AG04450 (cell line): Measurements from ENCODE around the gene KCNIP1. TPM values are rescaled to one million over a fixed set of nuclear protein-coding genes. Genes with fewer than 3 reads are reported as not detected.

Source experiments
- CTCF ChIA-PET: fragments of 300-600, 350-600 bp; formaldehyde crosslinking; extraction: SDS; loops from one replicate; lab custom pipeline; 2022; ENCODE audit warnings: antibody characterized with exemption, inconsistent platforms; lab: Charles Lee
- POLR2A ChIA-PET: fragments of 350-600 bp; formaldehyde crosslinking; extraction: SDS; loops from one replicate; lab custom pipeline; 2021; ENCODE audit warnings: antibody characterized with exemption, inconsistent platforms; lab: Yijun Ruan, JAX
- DNase-seq: peaks from one replicate; pipeline ENCODE4 v3.0.0-alpha.2; 2011; ENCODE audit warnings: low read depth, low spot score
- H3K27ac ChIP-seq: one replicate; pipeline ENCODE4 v1.5.1; 2012; ENCODE audit warnings: low read depth, low read length, control low read depth
- H3K27me3 ChIP-seq: one replicate; pipeline ENCODE4 v1.6.0; 2012; ENCODE audit warnings: low read length; ENCODE audit not compliant: control insufficient read depth, insufficient read depth
- H3K4me3 ChIP-seq: 2 replicates; pipeline ENCODE4 v1.5.1; 2011; ENCODE audit warnings: mild to moderate bottlenecking, low read depth, low read length, control low read depth
- H3K9me3 ChIP-seq: 2 replicates; pipeline ENCODE4 v1.5.1; 2012; ENCODE audit warnings: low read length; ENCODE audit not compliant: control insufficient read depth, insufficient read depth
- polyA plus RNA-seq: library from polyadenylated mRNA; depleted of rRNA; stranded (reverse); fragments of >200 nt; gene quantifications from 2 replicates; pipeline ENCODE4 v1.2.3, GENCODE V29; 2011
- TF ChIP-seq, protein P1 (sequence below): IDR thresholded peaks from 2 replicates; pipeline ENCODE4 v1.5.1; 2011; ENCODE audit warnings: low read depth, low read length, control low read depth, inconsistent platforms

The KCNIP1 gene
- polyA plus RNA-seq, 1 experiment = not detected

DNA sequence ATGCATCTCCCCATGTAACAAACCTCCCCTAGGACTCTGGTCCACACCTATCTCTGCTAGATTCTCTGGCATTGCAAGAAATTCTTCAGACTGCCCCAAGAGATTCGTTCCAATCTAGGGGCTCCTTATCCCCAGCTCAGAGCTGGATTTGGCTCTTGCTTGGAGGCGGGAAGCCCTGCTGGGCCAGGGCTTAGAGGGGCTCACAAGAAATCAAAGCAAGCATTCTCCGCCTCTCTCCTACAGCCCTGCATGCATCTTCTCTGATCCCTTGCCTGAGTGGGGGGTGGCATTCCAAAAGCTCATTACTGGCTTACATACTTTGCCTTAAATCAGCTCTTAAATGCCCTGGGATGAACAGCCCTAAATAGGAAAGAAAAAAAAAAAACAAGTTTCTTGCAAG lies 75.8 kb downstream of the KCNIP1 start:
- no peak overlapping the region for H3K27ac ChIP-seq
- TF ChIP-seq, protein P1, sequence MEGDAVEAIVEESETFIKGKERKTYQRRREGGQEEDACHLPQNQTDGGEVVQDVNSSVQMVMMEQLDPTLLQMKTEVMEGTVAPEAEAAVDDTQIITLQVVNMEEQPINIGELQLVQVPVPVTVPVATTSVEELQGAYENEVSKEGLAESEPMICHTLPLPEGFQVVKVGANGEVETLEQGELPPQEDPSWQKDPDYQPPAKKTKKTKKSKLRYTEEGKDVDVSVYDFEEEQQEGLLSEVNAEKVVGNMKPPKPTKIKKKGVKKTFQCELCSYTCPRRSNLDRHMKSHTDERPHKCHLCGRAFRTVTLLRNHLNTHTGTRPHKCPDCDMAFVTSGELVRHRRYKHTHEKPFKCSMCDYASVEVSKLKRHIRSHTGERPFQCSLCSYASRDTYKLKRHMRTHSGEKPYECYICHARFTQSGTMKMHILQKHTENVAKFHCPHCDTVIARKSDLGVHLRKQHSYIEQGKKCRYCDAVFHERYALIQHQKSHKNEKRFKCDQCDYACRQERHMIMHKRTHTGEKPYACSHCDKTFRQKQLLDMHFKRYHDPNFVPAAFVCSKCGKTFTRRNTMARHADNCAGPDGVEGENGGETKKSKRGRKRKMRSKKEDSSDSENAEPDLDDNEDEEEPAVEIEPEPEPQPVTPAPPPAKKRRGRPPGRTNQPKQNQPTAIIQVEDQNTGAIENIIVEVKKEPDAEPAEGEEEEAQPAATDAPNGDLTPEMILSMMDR = no peak
- ChIA-PET POLR2A (no interaction called here), CTCF (no interaction called here)
- DNase-seq = no peak
- peaks cover 2% of the 10 kb centered on the region for H3K27me3 ChIP-seq
- no peak overlapping the region for H3K4me3 ChIP-seq
- H3K9me3 ChIP-seq = no peaks in the 10 kb centered on the region

GRCh38 chr5:170581211-170581610 lies 77.4 kb downstream of the KCNIP1 start:
- Histone ChIP-seq H3K9me3 (no peaks in the 10 kb centered on the region), H3K27me3 (no peaks in the 10 kb centered on the region), H3K4me3 (no peak overlapping the region), H3K27ac (no peak overlapping the region)
- CTCF ChIA-PET = no interaction called here
- TF ChIP-seq, protein P1 = no peak
- POLR2A ChIA-PET = no interaction called here
- DNase-seq = no peak

DNA sequence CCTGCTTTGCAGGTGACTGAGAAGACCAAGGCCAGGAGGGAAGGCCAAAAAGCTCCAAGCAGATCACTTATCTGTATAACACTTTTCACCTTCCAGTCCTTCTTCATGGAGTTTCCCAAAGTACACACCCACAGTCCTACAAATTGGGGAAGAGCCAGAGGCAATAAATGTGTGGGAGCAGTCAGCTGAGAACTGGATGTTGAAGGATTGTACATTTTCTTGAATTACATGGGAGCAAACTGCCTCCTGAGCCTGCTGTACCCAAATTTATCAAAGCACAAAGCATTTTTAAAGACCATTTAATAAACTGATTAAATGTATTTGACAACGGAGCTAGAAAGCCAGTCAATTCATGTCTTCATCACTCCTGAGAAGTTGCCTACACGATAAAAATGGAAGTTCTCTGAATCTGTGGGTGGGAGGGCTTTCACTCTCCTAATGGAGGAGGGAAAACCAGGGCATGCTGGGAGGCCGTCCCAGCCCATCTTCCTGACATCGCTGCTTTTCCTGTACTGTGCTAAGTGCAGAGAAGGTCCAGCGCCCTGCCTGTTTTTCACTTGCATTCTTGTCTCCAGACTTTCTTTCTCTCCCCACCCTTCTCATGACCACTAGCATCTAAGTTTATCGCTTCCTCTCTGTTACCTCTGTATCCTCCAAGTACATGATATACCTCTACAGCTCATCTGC lies 79.0 kb downstream of the KCNIP1 start:
- H3K27ac ChIP-seq = no peak overlapping the region
- TF ChIP-seq, protein P1 = no peak
- ChIA-PET CTCF (no interaction called here), POLR2A (no interaction called here)
- no peak overlapping the region for H3K4me3 ChIP-seq
- H3K27me3 ChIP-seq = no peaks in the 10 kb centered on the region
- H3K9me3 ChIP-seq = no peaks in the 10 kb centered on the region
- DNase-seq = no peak

DNA sequence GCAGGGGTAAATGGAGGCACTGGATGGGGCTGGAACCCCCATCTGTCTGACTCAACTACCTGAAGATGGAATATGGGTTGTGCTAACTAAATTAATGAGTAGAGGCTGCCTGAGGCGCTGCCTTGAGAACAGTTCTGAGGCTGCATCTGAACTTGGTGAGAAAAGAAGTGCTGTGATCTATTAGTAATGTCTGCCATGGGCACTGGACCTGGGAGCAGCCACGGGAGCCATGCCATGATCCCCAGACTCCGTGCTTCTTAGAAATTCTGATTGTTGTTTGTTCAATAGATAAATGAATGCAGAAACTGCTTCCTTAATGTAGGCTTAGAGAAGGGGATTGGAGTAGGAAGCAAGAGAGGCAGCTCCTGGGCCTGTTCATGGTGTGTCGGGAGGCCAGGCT lies 80.2 kb downstream of the KCNIP1 start:
- ChIA-PET POLR2A (no interaction called here), CTCF (no interaction called here)
- TF ChIP-seq, protein P1 = no peak
- no peak overlapping the region for H3K4me3 ChIP-seq
- no peak for DNase-seq
- H3K27ac ChIP-seq = no peak overlapping the region
- H3K27me3 ChIP-seq = no peaks in the 10 kb centered on the region
- H3K9me3 ChIP-seq = no peaks in the 10 kb centered on the region

DNA sequence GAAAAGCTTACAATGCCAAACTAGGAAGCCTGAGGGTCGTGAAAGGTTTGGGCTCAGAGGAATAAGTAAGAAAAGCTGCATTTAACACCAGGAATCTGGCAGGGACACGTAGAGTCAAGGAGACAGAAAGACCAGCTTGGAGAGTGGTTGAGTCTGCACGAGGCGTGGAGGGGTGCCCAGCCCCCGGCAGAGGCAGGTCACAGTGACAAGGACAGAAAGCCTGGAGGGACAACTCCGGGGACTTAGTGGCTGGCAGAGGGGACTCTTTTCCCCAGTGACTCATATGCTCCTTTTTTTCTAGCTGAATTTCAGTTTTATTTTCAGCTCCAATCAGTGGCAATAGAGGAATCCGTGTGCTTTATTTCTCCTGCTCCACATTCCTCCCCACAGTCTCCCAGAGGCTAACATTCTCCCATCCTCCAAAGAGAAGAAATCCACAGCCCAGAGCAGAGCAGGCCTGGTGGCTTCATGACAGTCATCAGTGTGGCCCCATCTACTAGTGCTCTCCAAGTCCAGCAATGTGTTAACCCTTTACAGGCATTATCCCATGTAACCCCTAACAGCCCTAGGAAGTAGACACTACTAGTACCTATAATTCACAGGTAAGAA lies 80.7 kb downstream of the KCNIP1 start:
- Histone ChIP-seq H3K27me3 (no peaks in the 10 kb centered on the region), H3K9me3 (no peaks in the 10 kb centered on the region), H3K4me3 (no peak overlapping the region), H3K27ac (no peak overlapping the region)
- TF ChIP-seq, protein P1 = no peak
- no peak for DNase-seq
- POLR2A ChIA-PET = no interaction called here
- CTCF ChIA-PET = no interaction called here
